Stimulated activated CD4-positive, alpha-beta T cell treated with anti-CD3 and anti-CD28 coated beads, Interleukin-2, amount 100 ng/mL, for 48 hours (primary cell): ENCODE measurements around the gene RGPD4.
"Not testable (repeated sequence)": the region's sequence is repeated elsewhere in the genome, so short reads cannot be mapped to it uniquely, and the experiment has no call there.

ENCODE experiments used
- DNase-seq, 2 donors: peaks; one replicate each; pipeline ENCODE4 v3.0.0-alpha.2; 2020

RGPD4 gene

GRCh38 chr2:107826749-107827148 lies at the start of gene RGPD4:
Gene RGPD4 (plus strand): TSS chr2:107826892. CDS start chr2:107827014, 122 bp downstream.
- DNase-seq, result not testable (repeated sequence)

- DNase-seq, result no peak
These were observed 48.7 kb upstream of the RGPD4 start for GRCh38 chr2:107777974-107778373.

- DNase-seq, result no peak
These were observed 40.9 kb upstream of the RGPD4 start for GRCh38 chr2:107785756-107786155.

GRCh38 chr2:107790837-107791236 lies 35.9 kb upstream of the RGPD4 start:
- DNase-seq, result no peak

GRCh38 chr2:107801498-107801897 lies 25.2 kb upstream of the RGPD4 start:
- no peak for DNase-seq

- DNase-seq, result no peak
These were observed 21.8 kb upstream of the RGPD4 start for GRCh38 chr2:107804608-107805498.

GRCh38 chr2:107806901-107807300 lies 19.8 kb upstream of the RGPD4 start:
- DNase-seq, result no peak

- no peak for DNase-seq
These were observed 18.7 kb upstream of the RGPD4 start for GRCh38 chr2:107807988-107808387.

GRCh38 chr2:107808959-107809358 lies 17.7 kb upstream of the RGPD4 start:
- no peak for DNase-seq

- no peak for DNase-seq
These were observed 16.9 kb upstream of the RGPD4 start for GRCh38 chr2:107809835-107810234.

GRCh38 chr2:107810734-107811133 lies 16.0 kb upstream of the RGPD4 start:
- no peak for DNase-seq

GRCh38 chr2:107811411-107811810 lies 15.3 kb upstream of the RGPD4 start:
- DNase-seq, result no peak

- no peak for DNase-seq
These were observed 14.7 kb upstream of the RGPD4 start for GRCh38 chr2:107812006-107812405.

- DNase-seq, result no peak
These were observed 9.3 kb upstream of the RGPD4 start for GRCh38 chr2:107817378-107817777.

GRCh38 chr2:107822302-107822701 lies 4.4 kb upstream of the RGPD4 start:
- DNase-seq, result no peak

- DNase-seq, result no peak
These were observed 2.1 kb upstream of the RGPD4 start for GRCh38 chr2:107824451-107825205.

- no peak for DNase-seq
These were observed 1.5 kb upstream of the RGPD4 start for GRCh38 chr2:107825206-107825563.

- DNase-seq, result not testable (repeated sequence)
These were observed 2.8 kb downstream of the RGPD4 start for GRCh38 chr2:107829514-107829913.

- not testable (repeated sequence) for DNase-seq
These were observed 6.5 kb downstream of the RGPD4 start for GRCh38 chr2:107833152-107833551.

GRCh38 chr2:107833618-107834017 lies 6.9 kb downstream of the RGPD4 start:
- DNase-seq, result not testable (repeated sequence)

- not testable (repeated sequence) for DNase-seq
These were observed 89.4 kb downstream of the RGPD4 start for GRCh38 chr2:107916121-107916520.

GRCh38 chr2:107916696-107917370 lies 90.1 kb downstream of the RGPD4 start:
- DNase-seq, result not testable (repeated sequence)

GRCh38 chr2:107927034-107927534 lies 100.4 kb downstream of the RGPD4 start:
- no peak for DNase-seq
